Thyroid gland (tissue), 4 donors: ENCODE data around the gene RHBDF2. TPM values are rescaled to one million over a fixed set of nuclear protein-coding genes. Genes with fewer than 3 reads are reported as not detected.
A peak's percentile ranks its signal among the peaks of the same experiment; 100 is the strongest.

Experiments
- DNase-seq, 2 donors: peaks; one replicate each; pipeline ENCODE4 v3.0.0-alpha.2; 2019
- H3K27ac ChIP-seq, 3 donors: fragments of 200-600 bp; sonication (generic); 1 replicate in 2 of 3; 2 replicates in 1 of 3; pipeline ENCODE4 v1.5.1; 2016 to 2019; ENCODE audit warnings: mild to moderate bottlenecking in 1 of 3, moderate library complexity in 1 of 3
- H3K27me3 ChIP-seq: fragments of 200-600 bp; sonication (generic); one replicate; pipeline ENCODE4 v1.5.1; 2019
- H3K36me3 ChIP-seq, 2 donors: fragments of 200-600 bp; sonication (generic); one replicate each; pipeline ENCODE4 v1.5.1; 2016 to 2019
- H3K4me1 ChIP-seq, 2 donors: fragments of 200-600 bp; sonication (generic); one replicate each; pipeline ENCODE4 v1.5.1; 2017 to 2019
- H3K4me3 ChIP-seq, 3 donors: fragments of 200-600 bp; sonication (generic); replicated peaks in 1 of 3; 1 replicate in 2 of 3; 2 replicates in 1 of 3; pipeline ENCODE4 v1.5.1; 2016; ENCODE audit warnings: mild to moderate bottlenecking in 1 of 3
- H3K9me3 ChIP-seq: fragments of 200-600 bp; sonication (generic); one replicate; pipeline ENCODE4 v1.5.1; 2017
- CTCF ChIP-seq, 6 experiments: fragments of 200-600 bp in 3 of 6; fragments of 450-650 bp in 3 of 6; sonication (generic) in 3 of 6; IDR thresholded peaks; one replicate each; pipeline ENCODE4 v1.5.1; 2016 to 2019; ENCODE audit warnings: antibody characterized with exemption in 6 of 6, mild to moderate bottlenecking in 2 of 6, inconsistent platforms in 1 of 6, moderate library complexity in 1 of 6
- POLR2A ChIP-seq, 2 donors: fragments of 450-650 bp; IDR thresholded peaks; one replicate each; pipeline ENCODE4 v1.6.1; 2017; ENCODE audit warnings: antibody characterized with exemption in 2 of 2, mild to moderate bottlenecking in 2 of 2, moderate library complexity in 1 of 2
- WGBS, 2 donors: methylation state at CpG; one replicate each; pipeline ENCODE4 v1.1.5; 2017; 5-methylcytosine and 5-hydroxymethylcytosine counted together
- intact Hi-C: fragments of 100-400 bp; cut with DNase I; formaldehyde crosslinking; loops from one replicate; pipeline ENCODE4 v1.15.1; 2023
- total RNA-seq, 4 donors: library from RNA; depleted of rRNA; stranded (reverse); fragments of >200 nt; gene quantifications; one replicate each; pipeline ENCODE4 v1.2.3, GENCODE V29; 2016

Gene RHBDF2
- total RNA-seq, 4 donors from 2014 or later, result 16.4 to 31.1 (median 22.1) TPM

GRCh38 chr17:76461765-76462555, 39.3 kb downstream of the RHBDF2 start:
- DNase-seq, result no peak
- intact Hi-C loops, result no loop called here
- no peak overlapping the region for H3K4me3 ChIP-seq
- no peaks in the 10 kb centered on the region for H3K27me3 ChIP-seq
- H3K36me3 ChIP-seq, result no peaks in the 10 kb centered on the region
- H3K27ac ChIP-seq, result no peak overlapping the region
- 78 to 89% methylated on average over 11 of the region's 11 CpGs for WGBS, 2 donors
- TF ChIP-seq POLR2A (IDR thresholded peaks at IDR 0.05) (no peak), CTCF (IDR thresholded peaks at IDR 0.05) (no peak)
- no peaks in the 10 kb centered on the region for H3K9me3 ChIP-seq
- peaks cover 0 to 3% of the 10 kb centered on the region in 2 donors for H3K4me1 ChIP-seq

- intact Hi-C loops, result loop anchor here (5.0 kb wide), 2 partner anchors 52 to 152 kb away; partner anchors contain the start of gene QRICH2
- TF ChIP-seq CTCF (IDR thresholded peaks at IDR 0.05), result no peak
- TF ChIP-seq POLR2A (IDR thresholded peaks at IDR 0.05), result no peak
- Histone ChIP-seq H3K36me3 (no peaks in the 10 kb centered on the region), H3K4me3 (no peak overlapping the region), H3K27me3 (no peaks in the 10 kb centered on the region), H3K27ac (no peak overlapping the region), H3K9me3 (no peaks in the 10 kb centered on the region), H3K4me1 (no peaks in the 10 kb centered on the region)
- 87 to 88% methylated on average over 4 of the region's 4 CpGs for WGBS, 2 donors
- DNase-seq, result no peak
These were observed 41.5 kb downstream of the RHBDF2 start for GRCh38 chr17:76459674-76460073.

GRCh38 chr17:76458580-76459490, 42.4 kb downstream of the RHBDF2 start:
- 45 to 59% methylated on average over 7 of the region's 9 CpGs for WGBS, 2 donors
- intact Hi-C loops, result loop anchor here (5.0 kb wide), 2 partner anchors 52 to 152 kb away; partner anchors contain the start of gene QRICH2
- no peaks in the 10 kb centered on the region for H3K36me3 ChIP-seq
- H3K27ac ChIP-seq, result no peak overlapping the region
- H3K9me3 ChIP-seq, result no peaks in the 10 kb centered on the region
- TF ChIP-seq CTCF (IDR thresholded peaks at IDR 0.05) (peak in 4 of 6 experiments; percentile 70 to 76 (median 72)), POLR2A (IDR thresholded peaks at IDR 0.05) (no peak)
- DNase-seq, result peak; percentile 83 to 86
- H3K27me3 ChIP-seq, result no peaks in the 10 kb centered on the region
- H3K4me3 ChIP-seq, result no peak overlapping the region
- H3K4me1 ChIP-seq, result no peaks in the 10 kb centered on the region

- intact Hi-C loops, result no loop called here
These were observed 47.8 kb downstream of the RHBDF2 start for GRCh38 chr17:76453431-76453743.

More at GRCh38 chr17:76453431-76453743, 47.8 kb downstream of the RHBDF2 start:
- Histone ChIP-seq H3K4me3 (no peak overlapping the region), H3K27me3 (no peaks in the 10 kb centered on the region), H3K36me3 (no peaks in the 10 kb centered on the region), H3K9me3 (no peaks in the 10 kb centered on the region), H3K27ac (no peak overlapping the region), H3K4me1 (peaks cover 15 to 18% of the 10 kb centered on the region in 2 donors)
- 34 to 40% methylated on average over 6 of the region's 6 CpGs for WGBS, 2 donors
- no peak for TF ChIP-seq CTCF (IDR thresholded peaks at IDR 0.05)
- TF ChIP-seq POLR2A (IDR thresholded peaks at IDR 0.05), result no peak
- no peak for DNase-seq
